Stimulated activated CD4-positive, alpha-beta T cell treated with anti-CD3 and anti-CD28 coated beads, Interleukin-1b, Interleukin-23, amount 100 ng/mL, for 4 hours (primary cell): ENCODE results near the gene RASGRF1.
A peak's percentile ranks its signal among the peaks of the same experiment; 100 is the strongest.

Experiments used
- DNase-seq, 2 donors: peaks; one replicate each; pipeline ENCODE4 v3.0.0-alpha.2; 2020; ENCODE audit warnings: low read depth in 2 of 2

The RASGRF1 gene

DNA sequence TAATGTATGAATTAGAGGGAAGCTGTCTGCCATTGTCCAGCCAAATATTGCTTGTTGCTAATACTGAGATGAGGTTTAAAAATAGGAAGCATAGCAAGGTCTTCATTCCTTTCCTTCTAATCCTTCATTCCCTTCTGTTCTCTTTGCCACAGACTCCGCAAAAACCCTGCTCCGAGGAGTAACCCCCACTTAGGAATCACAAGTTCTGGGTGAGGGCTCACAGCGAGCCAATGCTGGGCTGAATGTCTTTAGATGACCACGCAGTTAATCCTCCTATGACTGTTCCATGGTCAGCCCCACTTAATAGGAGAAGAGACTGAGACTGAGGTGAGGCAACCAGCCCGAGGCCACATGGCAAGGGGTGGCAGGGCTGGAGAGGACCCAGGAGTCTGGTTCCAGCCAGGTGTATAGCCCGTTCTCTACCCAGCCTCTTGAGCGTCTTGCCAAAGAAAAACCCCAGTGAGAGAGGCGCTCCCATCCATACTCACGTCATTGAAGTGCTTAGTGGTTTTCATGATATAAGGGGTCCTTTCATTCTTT, 100.8 kb downstream of the RASGRF1 start:
- DNase-seq, result no peak

DNA sequence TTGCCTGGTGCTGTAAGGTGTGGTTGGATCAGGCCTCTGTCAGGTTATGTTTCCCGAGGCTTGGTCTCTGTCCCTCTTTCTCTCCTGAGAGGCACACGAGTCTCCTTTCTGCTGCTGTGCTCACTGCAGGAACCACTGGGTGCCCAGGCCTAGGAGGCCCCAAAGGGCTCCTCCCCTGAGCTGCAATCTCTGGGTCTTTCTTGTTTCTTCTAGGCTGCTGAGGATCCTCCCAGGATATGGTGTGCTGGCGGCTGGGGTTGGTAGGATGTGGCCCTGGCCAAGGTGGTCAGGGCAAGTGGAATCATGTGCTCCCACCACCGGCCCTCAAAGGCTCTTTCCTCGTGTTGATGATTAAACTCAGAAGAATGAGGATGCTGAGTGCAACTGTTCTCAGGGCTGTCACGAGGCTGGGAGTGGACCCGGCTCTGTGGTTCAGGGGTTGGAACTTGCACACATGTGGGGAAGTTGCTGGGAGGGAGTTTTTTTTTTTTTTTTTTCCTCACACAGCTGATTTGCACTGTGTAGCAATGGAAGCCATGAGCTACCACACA, 102.1 kb downstream of the RASGRF1 start:
- no peak for DNase-seq

DNA sequence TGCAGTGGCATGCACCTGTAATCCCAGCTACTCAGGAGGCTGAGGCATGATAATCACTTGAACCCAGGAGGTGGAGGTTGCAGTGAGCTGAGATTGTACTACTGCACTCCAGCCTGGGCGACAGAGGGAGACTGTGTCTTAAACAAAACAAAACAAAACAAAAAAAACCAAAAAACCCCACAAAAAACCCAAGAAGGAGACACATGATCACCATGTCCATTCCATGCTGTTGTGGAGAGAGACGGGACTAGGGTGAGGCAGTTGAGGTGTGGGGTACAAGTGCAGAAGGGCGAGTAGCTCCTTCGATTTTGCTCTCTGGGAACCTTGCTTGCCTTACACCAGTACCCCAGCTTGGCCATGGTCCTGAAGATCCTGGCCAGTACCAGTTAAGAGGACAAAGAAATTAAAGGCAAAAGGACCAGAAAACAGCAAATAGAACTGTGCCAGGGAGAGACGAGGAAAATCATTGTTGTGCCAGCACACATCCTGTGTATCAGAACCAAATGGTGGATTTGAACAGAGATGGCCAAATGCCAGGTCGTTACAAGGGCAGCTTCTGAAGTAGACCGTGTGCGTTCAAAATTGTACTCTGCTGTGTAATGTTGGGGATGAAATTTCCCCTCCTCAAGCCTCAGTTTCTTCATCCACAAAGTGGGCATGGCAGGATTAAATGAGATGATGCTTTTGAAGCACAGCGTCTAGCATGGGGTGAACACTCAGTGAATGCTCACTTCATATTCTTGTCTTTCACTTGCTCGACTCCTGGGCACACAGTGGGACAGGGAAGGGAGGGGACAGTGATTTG, 102.8 kb downstream of the RASGRF1 start:
- no peak for DNase-seq

DNA sequence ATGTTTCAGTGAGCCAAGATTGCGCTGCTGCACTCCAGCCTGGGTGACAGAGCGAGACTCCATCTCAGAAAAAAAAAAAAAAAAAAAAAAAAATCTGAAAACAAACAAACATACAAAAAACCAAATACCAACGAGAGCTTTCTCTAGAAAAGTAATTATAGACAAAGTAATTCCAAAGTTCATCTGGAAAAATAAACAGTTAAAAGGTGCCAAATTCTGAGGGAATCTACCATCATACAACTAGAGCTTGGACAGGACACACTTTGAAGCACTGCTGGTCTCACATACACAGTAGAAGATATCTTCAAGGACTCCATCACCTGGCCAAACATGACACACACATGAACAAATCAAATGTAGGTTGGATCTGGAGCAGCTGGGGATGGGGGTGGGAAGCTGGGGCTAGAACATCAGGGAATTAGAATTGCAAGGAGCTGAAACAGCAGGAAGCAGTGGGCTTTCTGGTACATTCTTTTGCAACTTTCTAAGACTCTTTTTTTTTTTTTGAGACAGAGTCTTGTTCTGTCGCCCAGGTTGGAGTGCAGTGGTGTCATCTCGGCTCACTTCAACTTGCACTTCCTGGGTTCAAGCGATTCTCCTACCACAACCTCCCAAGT, 104.6 kb downstream of the RASGRF1 start:
- DNase-seq, result no peak

DNA sequence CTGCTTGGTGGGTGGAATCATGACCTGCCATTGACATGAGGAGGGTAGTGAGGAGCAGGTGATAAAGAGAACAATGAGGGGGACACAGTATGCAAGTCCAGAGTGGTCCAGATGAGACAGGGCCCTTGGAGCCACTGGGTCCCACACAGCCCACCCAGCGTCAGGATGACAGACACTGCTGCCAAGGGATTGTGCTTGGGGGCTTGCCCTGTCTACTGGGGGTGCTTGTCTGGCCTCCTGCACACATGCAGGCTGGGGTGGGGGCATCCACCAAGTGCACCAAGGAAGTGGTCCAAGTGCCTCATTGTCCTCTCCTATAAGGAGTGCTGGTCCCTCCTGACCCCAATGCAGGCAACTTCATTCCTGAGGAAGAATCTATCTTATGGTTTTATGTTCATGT, 106.5 kb downstream of the RASGRF1 start:
- no peak for DNase-seq

DNA sequence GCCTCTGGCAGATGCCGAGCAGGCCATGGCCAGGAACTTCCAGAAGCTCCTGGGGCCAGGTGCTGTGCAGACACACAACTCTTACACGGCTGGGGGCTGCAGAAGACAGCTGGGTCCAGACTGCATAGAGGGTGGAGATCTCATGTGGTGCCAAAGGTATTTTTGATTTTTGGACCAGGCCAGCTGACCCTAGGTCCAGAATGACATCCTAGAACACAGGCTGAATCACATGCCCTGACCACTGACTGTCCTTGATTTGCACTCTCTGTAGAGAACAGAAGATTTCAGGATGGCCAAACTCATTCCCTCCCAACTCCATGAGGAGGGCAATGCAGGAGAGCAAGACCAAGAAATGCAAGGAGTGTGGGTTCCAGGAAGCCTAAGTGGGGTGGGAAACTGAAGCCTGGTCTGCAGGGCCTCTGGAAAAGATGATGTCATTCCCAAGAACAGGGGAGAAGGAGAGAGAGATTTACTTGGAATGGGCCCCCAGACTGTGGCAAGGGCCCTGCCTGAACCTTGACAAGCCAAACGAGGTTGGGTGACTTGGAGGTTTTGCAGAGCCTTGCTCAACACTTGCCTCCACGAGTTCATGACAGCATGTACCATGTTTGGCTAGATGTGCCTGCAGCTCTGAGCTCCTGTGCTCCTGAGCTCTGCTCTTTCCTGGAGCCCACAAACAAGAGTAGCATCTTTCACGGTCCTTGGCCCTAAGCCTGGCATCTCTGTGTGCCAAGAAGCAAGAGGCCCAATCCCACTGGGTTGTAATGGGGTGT, 107.2 kb downstream of the RASGRF1 start:
- DNase-seq, result no peak

DNA sequence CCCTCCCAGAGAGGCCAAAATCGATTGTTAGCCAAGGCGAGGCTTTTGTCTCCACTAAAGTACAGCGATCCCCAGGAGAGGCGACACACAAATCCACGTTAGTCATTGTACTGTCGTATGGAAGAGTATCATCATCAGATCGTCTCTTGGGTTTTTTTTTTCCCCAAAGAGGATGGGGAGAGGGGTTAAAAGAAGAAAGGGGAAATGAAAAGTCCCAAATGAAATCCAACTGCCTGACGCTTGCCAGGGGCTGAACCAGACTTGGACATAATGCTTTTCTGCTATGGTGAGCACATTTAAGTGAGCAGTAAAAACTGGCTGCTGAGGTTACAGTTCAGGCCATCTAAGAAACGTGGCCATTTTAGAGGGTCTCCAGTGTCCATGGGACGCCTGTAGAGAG, 107.8 kb downstream of the RASGRF1 start:
- no peak for DNase-seq

DNA sequence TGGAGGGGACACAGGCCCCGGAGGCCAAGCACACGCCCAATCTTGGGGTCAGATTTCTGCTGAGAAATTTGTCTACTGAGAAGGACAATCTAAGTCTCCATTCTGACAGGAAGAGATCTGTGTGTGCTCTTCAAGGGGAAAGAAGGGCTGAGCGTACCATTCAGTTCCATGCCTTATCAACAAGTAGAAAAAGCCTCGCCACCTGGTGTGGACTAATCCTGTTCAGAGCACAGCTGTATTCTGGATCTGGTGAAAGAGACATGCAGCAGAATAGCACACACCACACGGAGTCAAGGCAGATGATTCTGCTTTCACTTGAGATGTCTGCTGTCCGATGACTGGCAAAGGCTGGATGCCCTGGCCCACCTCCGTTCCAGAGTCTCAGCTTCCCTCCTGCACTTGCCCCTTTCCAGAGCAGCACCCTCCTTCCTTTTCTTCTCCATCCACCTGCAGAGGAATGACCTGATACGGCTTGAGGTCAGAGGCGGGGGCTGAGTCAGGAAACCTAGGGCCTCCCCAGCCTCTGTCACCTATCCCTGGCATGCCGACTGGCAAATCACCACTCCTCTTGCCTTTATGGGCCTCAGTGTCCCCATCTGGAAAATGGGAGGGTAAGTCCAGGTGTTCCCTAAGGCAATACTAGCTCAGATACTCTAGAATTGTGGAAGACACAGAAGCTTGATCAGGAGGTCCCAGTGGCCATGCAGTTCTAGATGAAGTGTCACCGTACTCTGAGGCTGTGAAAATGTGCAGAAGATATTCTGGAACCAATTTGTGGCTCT, 108.9 kb downstream of the RASGRF1 start:
- DNase-seq, result no peak

DNA sequence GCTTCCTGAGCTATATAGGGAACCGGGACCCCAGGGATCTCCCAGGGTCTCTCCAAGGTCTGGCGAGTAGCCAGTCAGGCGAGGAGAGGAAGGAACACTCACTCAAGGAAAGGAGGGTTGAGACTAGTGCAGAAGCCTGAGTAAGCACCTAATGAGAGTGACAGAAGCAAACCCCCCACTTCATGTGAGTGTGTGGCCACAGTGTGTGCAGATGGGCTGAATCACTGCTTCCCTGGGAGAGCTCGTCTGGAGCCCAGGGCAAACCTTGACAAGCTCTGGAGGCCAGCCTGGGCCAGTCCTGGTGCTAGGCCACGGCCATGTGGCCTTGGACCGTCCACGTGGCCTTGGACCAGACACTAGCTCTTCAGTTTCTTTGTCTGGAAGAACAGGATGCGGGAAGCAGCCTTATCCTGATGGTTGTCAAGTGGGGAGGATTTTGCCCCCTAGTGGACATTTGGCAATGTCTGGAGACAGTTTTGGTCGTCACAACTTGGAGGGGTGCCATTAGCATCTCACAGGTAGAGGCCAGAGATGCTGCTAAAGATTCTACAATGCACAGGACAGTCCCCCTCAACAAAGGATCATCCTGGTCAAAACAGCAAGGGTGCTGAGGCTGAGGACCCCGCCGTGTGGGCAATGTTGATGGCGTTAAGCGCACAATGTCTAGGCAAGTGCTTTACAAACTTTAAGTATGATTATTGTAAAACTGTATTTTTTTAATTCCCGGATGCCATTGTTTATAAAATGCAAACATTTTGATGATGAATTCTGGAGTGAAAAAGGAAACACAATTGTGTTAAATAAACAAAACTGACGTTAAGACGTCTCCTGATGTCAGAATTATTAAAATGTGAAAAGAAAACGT, 110.9 kb downstream of the RASGRF1 start:
- peak in 1 of 2 donors; percentile 18 for DNase-seq

DNA sequence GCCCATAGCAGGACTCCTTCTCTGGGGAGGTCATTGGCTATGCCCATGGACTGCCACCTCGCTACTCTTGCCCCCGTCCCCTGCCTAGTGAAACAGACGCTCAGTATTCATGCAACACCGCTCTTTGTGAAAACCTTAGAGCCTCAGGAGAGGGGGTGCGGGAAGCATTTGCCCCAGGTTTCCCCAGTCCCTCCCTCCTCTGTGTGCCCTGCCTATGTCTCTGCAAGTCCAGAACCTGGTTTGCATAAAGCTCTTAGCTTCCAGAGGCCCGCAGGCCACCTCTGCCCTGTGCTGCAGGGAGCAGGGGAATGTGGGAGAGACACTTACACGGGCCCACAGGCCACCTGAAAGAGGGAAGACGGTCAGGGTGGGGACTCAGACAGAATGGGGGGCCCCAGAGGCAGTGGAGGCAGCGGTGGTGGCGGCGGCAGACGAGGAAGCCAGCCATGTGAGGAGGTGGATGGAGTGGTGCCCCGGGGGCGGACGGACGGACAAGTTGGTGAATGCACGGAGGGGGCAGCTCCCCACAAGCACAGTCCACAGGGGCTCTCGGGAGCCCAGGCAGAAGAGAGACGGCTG, 111.9 kb downstream of the RASGRF1 start:
- DNase-seq, result no peak

DNA sequence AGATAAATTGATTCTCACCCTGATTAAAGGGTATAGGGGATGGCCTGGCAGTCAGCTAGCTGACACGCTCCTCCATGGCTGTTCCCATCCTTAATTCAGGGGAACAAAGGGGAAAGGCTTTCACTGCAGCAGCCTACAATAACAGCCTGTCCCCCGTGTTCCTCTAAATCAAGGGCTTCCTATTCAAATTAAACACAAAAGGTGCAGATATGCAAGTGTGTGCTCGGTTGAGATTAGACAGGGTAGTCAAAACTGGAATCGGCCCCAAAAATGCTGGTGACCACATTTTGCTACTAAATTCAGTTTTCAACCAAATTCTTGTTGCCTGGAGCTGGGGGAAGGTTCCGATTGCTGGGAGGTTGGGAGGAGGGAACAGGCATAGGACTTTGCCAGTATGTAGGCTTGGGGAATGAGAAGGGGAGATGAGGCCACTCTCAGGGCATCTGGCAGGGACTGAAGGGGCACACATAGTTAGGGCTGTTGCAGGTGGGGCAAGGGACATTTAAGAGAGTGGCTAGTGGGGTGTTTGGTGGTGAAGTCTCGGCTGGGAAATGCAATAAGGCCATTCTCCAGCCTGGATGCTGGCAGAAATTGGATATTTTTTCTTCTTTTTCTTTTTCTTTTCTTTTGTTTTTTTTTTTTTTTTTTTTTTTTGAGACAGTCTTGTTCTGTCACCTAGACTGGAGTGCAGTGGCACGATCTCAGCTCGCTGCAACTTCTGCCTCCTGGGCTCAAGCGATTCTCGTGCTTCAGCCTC, 112.8 kb downstream of the RASGRF1 start:
- no peak for DNase-seq

DNA sequence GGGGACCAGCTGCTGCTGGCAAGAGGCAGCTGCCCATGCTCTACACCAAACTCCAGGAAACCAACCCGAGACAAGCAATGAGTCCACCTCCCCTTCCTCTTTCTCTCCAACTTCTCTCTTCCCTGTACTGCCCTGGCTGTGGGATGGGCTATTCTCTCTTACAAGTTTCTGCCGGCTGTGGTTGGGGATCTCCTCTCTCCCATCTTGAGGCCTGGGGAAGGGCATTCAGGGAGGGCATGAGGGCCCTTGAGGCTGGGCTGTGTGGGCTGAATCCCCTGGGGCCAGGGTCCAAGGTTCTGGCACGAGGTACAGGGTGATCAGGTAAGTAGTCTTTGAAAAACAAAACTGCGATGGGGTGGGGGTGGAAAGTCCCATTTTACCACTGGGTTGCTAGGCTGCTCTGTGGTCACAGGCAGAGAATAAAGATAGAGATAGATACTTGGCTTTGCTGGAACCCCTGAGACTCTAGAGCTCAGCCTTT, 113.4 kb downstream of the RASGRF1 start:
- no peak for DNase-seq

DNA sequence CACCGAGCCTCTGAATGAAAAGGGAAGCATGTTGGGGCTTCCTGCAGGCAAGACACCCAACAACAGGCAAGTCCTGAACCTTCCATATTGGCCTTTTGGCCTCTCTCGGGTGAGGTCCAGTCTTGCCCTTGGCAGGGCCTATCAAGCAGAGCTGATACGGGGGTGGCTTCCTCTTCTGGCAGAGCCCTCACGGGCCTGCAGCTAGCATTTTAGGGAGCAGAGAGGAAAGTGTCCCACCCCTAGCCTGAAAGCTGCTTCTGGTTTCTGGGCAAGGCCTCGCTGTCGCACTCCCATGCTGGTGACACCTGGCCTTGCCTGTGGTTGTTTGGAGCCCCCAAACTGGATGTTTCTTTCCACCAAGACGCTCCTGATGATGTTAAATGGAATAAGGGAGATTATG, 113.9 kb downstream of the RASGRF1 start:
- DNase-seq, result no peak

DNA sequence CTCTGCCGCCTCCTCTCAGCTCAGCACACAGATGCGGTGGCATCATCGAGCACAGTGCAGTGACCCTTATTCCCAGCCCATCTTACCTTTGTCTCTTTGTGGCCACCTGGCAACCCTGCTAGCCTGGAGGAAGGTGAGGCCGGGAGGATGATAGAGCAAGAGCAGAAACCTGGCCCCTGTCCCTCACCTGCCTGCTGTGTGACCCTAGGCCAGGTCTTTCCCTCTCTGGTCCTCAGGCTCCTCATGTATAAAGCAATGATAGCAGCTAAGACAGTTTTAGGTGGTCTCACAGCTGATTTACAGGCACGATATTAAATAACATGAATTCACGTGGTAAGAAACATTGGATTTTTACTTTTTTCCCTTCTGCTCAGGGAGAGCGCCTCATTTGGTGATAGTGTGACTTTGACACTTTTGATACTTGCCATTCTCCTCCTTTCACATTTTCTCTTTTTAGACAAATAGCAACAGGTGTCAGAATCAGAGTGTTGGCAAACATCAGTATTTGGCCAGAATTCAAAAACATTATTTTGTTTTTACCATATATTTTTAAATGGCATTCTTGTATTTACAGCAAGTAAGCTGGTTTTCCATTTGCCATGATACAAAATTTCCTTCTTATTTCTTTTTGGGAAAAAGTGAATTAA, 116.2 kb downstream of the RASGRF1 start:
- no peak for DNase-seq

DNA sequence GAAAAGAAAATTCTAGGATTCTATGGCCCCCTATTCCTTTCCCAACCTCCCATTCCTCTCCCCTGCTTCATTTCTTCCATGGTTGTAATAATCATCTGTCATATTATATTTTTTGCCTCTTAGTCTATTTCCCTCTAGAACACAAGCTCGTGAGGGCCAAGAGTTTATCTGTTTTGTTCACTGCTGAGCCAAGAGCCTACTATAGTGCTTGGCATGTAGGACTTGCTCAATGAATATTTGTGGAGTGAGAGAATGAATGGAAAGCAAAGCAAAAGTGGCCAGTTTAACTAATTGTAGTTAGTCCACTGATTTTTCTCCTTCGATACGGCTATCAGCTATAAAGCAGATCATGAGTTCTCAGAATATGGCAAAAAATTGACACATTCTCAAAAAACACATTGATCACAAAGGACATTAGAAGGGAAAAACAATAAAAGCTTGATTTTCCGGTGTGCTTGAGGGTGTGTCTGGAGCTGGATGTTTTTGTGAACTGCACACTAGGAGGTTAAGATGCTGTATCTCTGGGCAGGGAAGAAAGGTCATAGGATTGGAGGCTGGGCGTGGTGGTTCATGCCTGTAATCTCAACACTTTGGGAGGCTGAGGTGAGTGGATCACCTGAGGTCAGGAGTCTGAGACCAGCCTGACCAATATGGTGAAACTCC, 120.8 kb downstream of the RASGRF1 start:
- no peak for DNase-seq

DNA sequence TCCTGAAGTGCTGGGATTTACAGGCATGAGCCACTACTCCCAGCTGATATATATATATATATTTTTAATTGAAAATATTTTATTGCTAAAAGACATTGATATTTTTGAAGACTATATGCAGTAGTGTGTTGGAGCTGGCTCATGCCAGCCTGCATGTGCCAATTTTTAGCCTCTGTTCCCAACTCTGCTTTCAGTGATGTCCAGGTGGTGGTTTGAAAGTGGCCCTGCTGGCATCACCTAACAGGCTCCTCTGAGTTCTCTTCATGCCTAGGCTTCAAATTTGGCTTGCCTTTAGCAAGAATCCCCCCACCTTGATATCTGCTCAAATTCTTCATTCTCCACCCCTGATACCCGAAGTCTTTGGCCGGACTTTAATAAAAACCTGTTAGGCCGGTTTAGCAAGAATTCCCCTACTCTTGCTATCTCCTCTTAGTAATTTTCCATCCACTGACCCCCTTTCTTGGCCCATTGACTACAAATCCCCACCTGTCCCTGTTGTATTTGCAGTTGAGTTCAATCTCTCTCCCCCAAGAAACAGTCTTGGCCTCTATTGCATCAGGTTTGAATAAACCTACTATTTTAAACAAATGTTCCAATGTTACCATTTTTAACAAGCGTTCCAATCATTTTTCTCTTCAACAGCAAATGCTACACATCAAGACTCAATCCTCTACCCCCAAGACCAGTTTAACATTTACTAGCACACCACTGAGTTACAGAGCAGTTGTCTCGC, 121.9 kb downstream of the RASGRF1 start:
- DNase-seq, result no peak

DNA sequence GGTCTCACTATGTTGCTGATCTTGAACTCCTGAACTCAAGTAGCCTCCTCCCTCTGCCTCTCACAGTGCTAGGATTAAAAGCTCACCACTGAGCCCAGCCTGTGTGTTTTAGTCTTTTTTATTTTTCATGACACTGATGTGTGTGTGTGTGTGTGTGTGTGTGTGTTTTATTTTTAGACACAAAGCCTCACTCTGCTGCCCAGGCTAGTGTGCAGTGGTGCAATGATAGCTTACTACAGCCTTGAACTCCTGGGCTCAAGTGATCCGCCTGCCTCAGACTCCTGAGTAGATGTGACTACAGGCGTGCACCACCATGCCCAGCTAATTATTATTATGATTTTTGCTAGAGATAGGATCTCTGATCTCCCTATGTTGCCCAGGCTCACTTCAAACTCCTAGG, 122.5 kb downstream of the RASGRF1 start:
- no peak for DNase-seq
